K562 (cell line): ENCODE results near the gene PUSL1. TPM values are rescaled to one million over a fixed set of nuclear protein-coding genes. Genes with fewer than 3 reads are reported as not detected.
A peak's percentile ranks its signal among the peaks of the same experiment; 100 is the strongest.

Source experiments
- ARNT ChIP-seq, 2 experiments: fragments of 450-650 bp; IDR thresholded peaks; 2 replicates each; pipeline ENCODE4 v1.6.1; 2016; ENCODE audit warnings: mild to moderate bottlenecking in 1 of 2
- BACH1 ChIP-seq: fragments of 200-800 bp; sonication (Bioruptor generic); IDR thresholded peaks from 2 replicates; pipeline ENCODE4 v1.6.1; 2016; ENCODE audit warnings: missing genetic modification characterization, missing compliant biosample characterization
- CXXC5 ChIP-seq: fragments of 250-450 bp; sonication (Bioruptor Pico); IDR thresholded peaks from 2 replicates; pipeline ENCODE4 v1.8.0; 2022; ENCODE audit warnings: inconsistent platforms, mild to moderate bottlenecking, moderate library complexity
- FOSL1 ChIP-seq: fragments of 200-800 bp; sonication (Bioruptor generic); conservative IDR thresholded peaks from 2 replicates; pipeline ENCODE4 v1.6.1; 2016; ENCODE audit warnings: missing genetic modification characterization, missing compliant biosample characterization
- IFI16 ChIP-seq: fragments of 250-450 bp; sonication (Bioruptor Pico); IDR thresholded peaks from 2 replicates; pipeline ENCODE4 v2.1.2; 2022; ENCODE audit warnings: mild to moderate bottlenecking, inconsistent platforms
- MLLT1 ChIP-seq, 2 experiments: fragments of 450-650 bp; IDR thresholded peaks; 2 replicates each; pipeline ENCODE4 v1.6.1; 2016
- RFX7 ChIP-seq: fragments of 250-450 bp; sonication (Bioruptor Pico); IDR thresholded peaks from 2 replicates; pipeline ENCODE4 v1.5.1; 2021; ENCODE audit warnings: mild to moderate bottlenecking
- SIX5 ChIP-seq, 2 experiments: IDR thresholded peaks; 2 replicates each; pipeline ENCODE4 v1.6.1; 2011; ENCODE audit warnings: low read length in 2 of 2, borderline replicate concordance in 1 of 2, low read depth in 1 of 2, mild to moderate bottlenecking in 1 of 2, moderate library complexity in 1 of 2; ENCODE audit not compliant: insufficient read depth in 1 of 2
- TAF15 ChIP-seq: fragments of 200-400 bp; formaldehyde crosslinking; IDR thresholded peaks from 2 replicates; pipeline ENCODE4 v1.6.1; 2017; ENCODE audit warnings: mild to moderate bottlenecking, low read depth, low read length, moderate library complexity
- ZNF280A ChIP-seq: fragments of 450-650 bp; IDR thresholded peaks from 2 replicates; pipeline ENCODE4 v1.6.1; 2018; ENCODE audit warnings: mild to moderate bottlenecking, low read depth; ENCODE audit not compliant: partially characterized antibody
- ZNF785 ChIP-seq: fragments of 250-450 bp; sonication (Bioruptor Pico); IDR thresholded peaks from 2 replicates; pipeline ENCODE4 v1.4.0; 2020; ENCODE audit warnings: mild to moderate bottlenecking
- ZSCAN29 ChIP-seq: fragments of 450-650 bp; IDR thresholded peaks from 2 replicates; pipeline ENCODE4 v1.6.1; 2017
- polyA plus RNA-seq, 8 experiments: library from polyadenylated mRNA; depleted of rRNA in 4 of 8; stranded (reverse) in 5 of 8; unstranded in 3 of 8; fragments of >200 nt; fragmentation: Nextera tagmentation in 2 of 8; fragmentation: Illumina TruSeq in 1 of 8; extraction: Ambion mirVana in 2 of 8; extraction: Trizol in 1 of 8; gene quantifications; 2 replicates each; pipeline versions ENCODE4 v1.2.1 to v1.2.3, GENCODE V29; 2011 to 2014; ENCODE audit warnings: inconsistent platforms in 1 of 8, missing spikeins in 1 of 8
- total RNA-seq, 7 experiments: library from RNA; depleted of rRNA in 6 of 7; stranded (reverse); fragments of >200 nt in 6 of 7; fragmentation: Illumina TruSeq in 2 of 7; extraction: Trizol in 2 of 7; gene quantifications; 2 replicates each; pipeline versions ENCODE4 v1.2.1 to v1.2.3, GENCODE V29; 2011 to 2021; ENCODE audit warnings: low replicate concordance in 1 of 7
- TF ChIP-seq, protein P1 (sequence below): sonication (generic); formaldehyde crosslinking; IDR thresholded peaks from 2 replicates; pipeline ENCODE4 v1.4.0; 2020; ENCODE audit warnings: mild to moderate bottlenecking, missing genetic modification reagents
- TF ChIP-seq, protein P2 (sequence below): fragments of 250-450 bp; sonication (Bioruptor Pico); IDR thresholded peaks from 2 replicates; pipeline ENCODE4 v1.8.0; 2022; ENCODE audit warnings: inconsistent platforms, mild to moderate bottlenecking, moderate library complexity, borderline replicate concordance
- TF ChIP-seq, protein P3 (sequence below): fragments of 250-450 bp; sonication (Bioruptor Pico); IDR thresholded peaks from 2 replicates; pipeline ENCODE4 v1.5.0; 2021

Gene PUSL1
- total and polyA plus RNA-seq, 9 of the 15 experiments (the other 6 are each of a cell fraction or from before 2014, with no cell fraction given): 0.62 to 86.9 (median 13.6) TPM

- no peak for TF ChIP-seq MLLT1 (IDR thresholded peaks at IDR 0.05)
- TF ChIP-seq IFI16 (CRISPR knock-in tag): no peak
- TF ChIP-seq SIX5 (IDR thresholded peaks at IDR 0.05; ENCODE audit: borderline replicate concordance in 1 of 2, insufficient read depth in 1 of 2, low read depth in 1 of 2, low read length in 2 of 2): no peak
- TF ChIP-seq, protein P1, sequence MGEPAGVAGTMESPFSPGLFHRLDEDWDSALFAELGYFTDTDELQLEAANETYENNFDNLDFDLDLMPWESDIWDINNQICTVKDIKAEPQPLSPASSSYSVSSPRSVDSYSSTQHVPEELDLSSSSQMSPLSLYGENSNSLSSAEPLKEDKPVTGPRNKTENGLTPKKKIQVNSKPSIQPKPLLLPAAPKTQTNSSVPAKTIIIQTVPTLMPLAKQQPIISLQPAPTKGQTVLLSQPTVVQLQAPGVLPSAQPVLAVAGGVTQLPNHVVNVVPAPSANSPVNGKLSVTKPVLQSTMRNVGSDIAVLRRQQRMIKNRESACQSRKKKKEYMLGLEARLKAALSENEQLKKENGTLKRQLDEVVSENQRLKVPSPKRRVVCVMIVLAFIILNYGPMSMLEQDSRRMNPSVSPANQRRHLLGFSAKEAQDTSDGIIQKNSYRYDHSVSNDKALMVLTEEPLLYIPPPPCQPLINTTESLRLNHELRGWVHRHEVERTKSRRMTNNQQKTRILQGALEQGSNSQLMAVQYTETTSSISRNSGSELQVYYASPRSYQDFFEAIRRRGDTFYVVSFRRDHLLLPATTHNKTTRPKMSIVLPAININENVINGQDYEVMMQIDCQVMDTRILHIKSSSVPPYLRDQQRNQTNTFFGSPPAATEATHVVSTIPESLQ (CRISPR knock-in tag): no peak
- no peak for TF ChIP-seq BACH1
- TF ChIP-seq TAF15: no peak
- TF ChIP-seq, protein P2, sequence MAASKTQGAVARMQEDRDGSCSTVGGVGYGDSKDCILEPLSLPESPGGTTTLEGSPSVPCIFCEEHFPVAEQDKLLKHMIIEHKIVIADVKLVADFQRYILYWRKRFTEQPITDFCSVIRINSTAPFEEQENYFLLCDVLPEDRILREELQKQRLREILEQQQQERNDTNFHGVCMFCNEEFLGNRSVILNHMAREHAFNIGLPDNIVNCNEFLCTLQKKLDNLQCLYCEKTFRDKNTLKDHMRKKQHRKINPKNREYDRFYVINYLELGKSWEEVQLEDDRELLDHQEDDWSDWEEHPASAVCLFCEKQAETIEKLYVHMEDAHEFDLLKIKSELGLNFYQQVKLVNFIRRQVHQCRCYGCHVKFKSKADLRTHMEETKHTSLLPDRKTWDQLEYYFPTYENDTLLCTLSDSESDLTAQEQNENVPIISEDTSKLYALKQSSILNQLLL (CRISPR knock-in tag): no peak
- no peak for TF ChIP-seq FOSL1 (tag)
- TF ChIP-seq ARNT (IDR thresholded peaks at IDR 0.05): no peak
- TF ChIP-seq ZNF280A: no peak
- TF ChIP-seq RFX7 (CRISPR knock-in tag): no peak
- TF ChIP-seq CXXC5 (CRISPR knock-in tag): peak; percentile 61
- TF ChIP-seq ZSCAN29: no peak
- TF ChIP-seq ZNF785 (CRISPR knock-in tag): no peak
- TF ChIP-seq, protein P3, sequence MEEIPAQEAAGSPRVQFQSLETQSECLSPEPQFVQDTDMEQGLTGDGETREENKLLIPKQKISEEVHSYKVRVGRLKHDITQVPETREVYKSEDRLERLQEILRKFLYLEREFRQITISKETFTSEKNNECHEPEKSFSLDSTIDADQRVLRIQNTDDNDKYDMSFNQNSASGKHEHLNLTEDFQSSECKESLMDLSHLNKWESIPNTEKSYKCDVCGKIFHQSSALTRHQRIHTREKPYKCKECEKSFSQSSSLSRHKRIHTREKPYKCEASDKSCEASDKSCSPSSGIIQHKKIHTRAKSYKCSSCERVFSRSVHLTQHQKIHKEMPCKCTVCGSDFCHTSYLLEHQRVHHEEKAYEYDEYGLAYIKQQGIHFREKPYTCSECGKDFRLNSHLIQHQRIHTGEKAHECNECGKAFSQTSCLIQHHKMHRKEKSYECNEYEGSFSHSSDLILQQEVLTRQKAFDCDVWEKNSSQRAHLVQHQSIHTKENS (CRISPR knock-in tag): no peak
These were observed 3.8 kb upstream of the PUSL1 start (continued) for GRCh38 chr1:1304331-1305299.
